Karpas-422 (cell line): ENCODE results near the gene POLD3. TPM values are rescaled to one million over a fixed set of nuclear protein-coding genes. Genes with fewer than 3 reads are reported as not detected.

Source experiments
- DNase-seq: peaks from one replicate; pipeline ENCODE4 v3.0.0-alpha.2; 2015
- H2AFZ ChIP-seq: fragments of 200-600 bp; sonication (generic); 2 replicates; pipeline ENCODE4 v1.6.1; 2014; ENCODE audit warnings: antibody characterized with exemption, low read length, mixed read lengths
- H3K27ac ChIP-seq: fragments of 200-600 bp; sonication (generic); 2 replicates; pipeline ENCODE4 v1.5.1; 2014; ENCODE audit warnings: mild to moderate bottlenecking, low read length, moderate library complexity
- H3K27me3 ChIP-seq: fragments of 200-600 bp; sonication (generic); 2 replicates; pipeline ENCODE4 v1.6.1; 2014; ENCODE audit warnings: low read length, mixed read lengths
- H3K36me3 ChIP-seq: fragments of 200-600 bp; sonication (generic); 2 replicates; pipeline ENCODE4 v1.6.1; 2014; ENCODE audit warnings: low read length, mixed read lengths; ENCODE audit not compliant: insufficient read depth
- H3K4me1 ChIP-seq: fragments of 200-600 bp; sonication (generic); 2 replicates; pipeline ENCODE4 v1.6.1; 2014; ENCODE audit warnings: mild to moderate bottlenecking, low read length, mixed read lengths
- H3K4me2 ChIP-seq: fragments of 200-600 bp; sonication (generic); 2 replicates; pipeline ENCODE4 v1.6.1; 2014; ENCODE audit warnings: low read length, low read depth, mild to moderate bottlenecking; ENCODE audit not compliant: poor library complexity, severe bottlenecking
- H3K4me3 ChIP-seq: fragments of 200-600 bp; sonication (generic); 2 replicates; pipeline ENCODE4 v1.5.1; 2014; ENCODE audit warnings: mild to moderate bottlenecking, antibody characterized with exemption, low read length, mixed read lengths
- H3K79me2 ChIP-seq: fragments of 200-600 bp; sonication (generic); 2 replicates; pipeline ENCODE4 v1.6.1; 2014; ENCODE audit warnings: mild to moderate bottlenecking, low read length, mixed read lengths
- H3K9ac ChIP-seq: fragments of 200-600 bp; sonication (generic); 2 replicates; pipeline ENCODE4 v1.6.0; 2014; ENCODE audit warnings: low read length
- H3K9me2 ChIP-seq: fragments of 200-600 bp; sonication (generic), shearing (Covaris generic); replicated peaks from 2 replicates; pipeline ENCODE4 v1.6.0; 2014; ENCODE audit warnings: mild to moderate bottlenecking, low read length, moderate library complexity; ENCODE audit not compliant: insufficient read depth
- H3K9me3 ChIP-seq: fragments of 300-700, 200-600 bp; sonication (generic); 2 replicates; pipeline ENCODE4 v1.6.1; 2014; ENCODE audit warnings: low read length, mixed read lengths
- H4K20me1 ChIP-seq: fragments of 200-600 bp; sonication (generic); 2 replicates; pipeline ENCODE4 v1.6.1; 2014; ENCODE audit warnings: mild to moderate bottlenecking, antibody characterized with exemption, low read length, low read depth; ENCODE audit not compliant: insufficient read depth
- total RNA-seq: library from RNA; depleted of rRNA; stranded (reverse); fragments of >200 nt; shearing (Covaris generic); gene quantifications from 2 replicates; pipeline ENCODE4 v1.2.3, GENCODE V29; 2014; ENCODE audit warnings: low replicate concordance

POLD3 gene
- total RNA-seq, 1 experiment from 2014 or later = 20.8 TPM

- no peak overlapping the region for H3K4me2 ChIP-seq
- DNase-seq = no peak
Observed at GRCh38 chr11:74662487-74663103, 70.2 kb downstream of the POLD3 start.

GRCh38 chr11:74663315-74663714 lies 70.9 kb downstream of the POLD3 start:
- Histone ChIP-seq H3K27me3 (no peaks in the 10 kb centered on the region), H3K36me3 (no peaks in the 10 kb centered on the region; the same call in 1 of the 2 replicates), H3K9me2 (no peaks in the 10 kb centered on the region), H3K4me3 (no peak overlapping the region), H3K79me2 (no peaks in the 10 kb centered on the region), H3K27ac (no peak overlapping the region), H2AFZ (no peak overlapping the region), H3K4me2 (no peak overlapping the region), H3K9ac (no peak overlapping the region), H3K9me3 (no peaks in the 10 kb centered on the region), H4K20me1 (no peaks in the 10 kb centered on the region), H3K4me1 (no peaks in the 10 kb centered on the region)
- DNase-seq = no peak

More at GRCh38 chr11:74662487-74663103, 70.2 kb downstream of the POLD3 start:
- H3K9me2 ChIP-seq = no peaks in the 10 kb centered on the region
- no peak overlapping the region for H3K27ac ChIP-seq
- no peaks in the 10 kb centered on the region for H4K20me1 ChIP-seq
- H3K27me3 ChIP-seq = no peaks in the 10 kb centered on the region
- no peak overlapping the region for H2AFZ ChIP-seq
- peaks cover 3% of the 10 kb centered on the region; the same call in 1 of the 2 replicates for H3K36me3 ChIP-seq
- H3K4me3 ChIP-seq = no peak overlapping the region
- H3K79me2 ChIP-seq = no peaks in the 10 kb centered on the region
- no peak overlapping the region for H3K9ac ChIP-seq
- H3K9me3 ChIP-seq = no peaks in the 10 kb centered on the region
- no peaks in the 10 kb centered on the region for H3K4me1 ChIP-seq

GRCh38 chr11:74669211-74670160 lies 77.1 kb downstream of the POLD3 start:
- no peak overlapping the region for H3K4me2 ChIP-seq
- no peaks in the 10 kb centered on the region for H3K9me3 ChIP-seq
- H3K4me1 ChIP-seq = no peaks in the 10 kb centered on the region
- no peaks in the 10 kb centered on the region for H3K79me2 ChIP-seq
- no peak overlapping the region for H3K9ac ChIP-seq
- no peaks in the 10 kb centered on the region for H4K20me1 ChIP-seq
- no peak overlapping the region for H3K4me3 ChIP-seq
- no peaks in the 10 kb centered on the region for H3K9me2 ChIP-seq
- no peaks in the 10 kb centered on the region for H3K27me3 ChIP-seq
- H3K27ac ChIP-seq = no peak overlapping the region
- no peak overlapping the region for H2AFZ ChIP-seq
- no peaks in the 10 kb centered on the region for H3K36me3 ChIP-seq
- no peak for DNase-seq

GRCh38 chr11:74670171-74670570 lies 77.8 kb downstream of the POLD3 start:
- Histone ChIP-seq H3K4me3 (no peak overlapping the region), H3K4me1 (no peaks in the 10 kb centered on the region), H3K27me3 (no peaks in the 10 kb centered on the region), H3K9ac (no peak overlapping the region), H4K20me1 (no peaks in the 10 kb centered on the region), H3K9me3 (no peaks in the 10 kb centered on the region), H3K9me2 (no peaks in the 10 kb centered on the region), H2AFZ (no peak overlapping the region), H3K36me3 (no peaks in the 10 kb centered on the region), H3K79me2 (no peaks in the 10 kb centered on the region), H3K27ac (no peak overlapping the region), H3K4me2 (no peak overlapping the region)
- DNase-seq = no peak

- H3K9me2 ChIP-seq = no peaks in the 10 kb centered on the region
- no peak overlapping the region for H3K4me2 ChIP-seq
- no peak overlapping the region for H3K4me3 ChIP-seq
- no peak overlapping the region for H2AFZ ChIP-seq
- no peaks in the 10 kb centered on the region for H3K27me3 ChIP-seq
- H3K9me3 ChIP-seq = no peaks in the 10 kb centered on the region
- no peak for DNase-seq
- no peaks in the 10 kb centered on the region for H3K36me3 ChIP-seq
- H3K4me1 ChIP-seq = no peaks in the 10 kb centered on the region
- H3K27ac ChIP-seq = no peak overlapping the region
- H3K9ac ChIP-seq = no peak overlapping the region
- no peaks in the 10 kb centered on the region for H4K20me1 ChIP-seq
- no peaks in the 10 kb centered on the region for H3K79me2 ChIP-seq
Observed at GRCh38 chr11:74671520-74672196, 79.3 kb downstream of the POLD3 start.

- H3K4me3 ChIP-seq = no peak overlapping the region
- no peak overlapping the region for H3K27ac ChIP-seq
- no peaks in the 10 kb centered on the region for H3K9me2 ChIP-seq
- no peaks in the 10 kb centered on the region for H3K27me3 ChIP-seq
- no peaks in the 10 kb centered on the region for H3K9me3 ChIP-seq
- H3K36me3 ChIP-seq = no peaks in the 10 kb centered on the region
- H3K79me2 ChIP-seq = no peaks in the 10 kb centered on the region
- H2AFZ ChIP-seq = no peak overlapping the region
- H4K20me1 ChIP-seq = no peaks in the 10 kb centered on the region
- H3K4me2 ChIP-seq = no peak overlapping the region
- no peak overlapping the region for H3K9ac ChIP-seq
- no peaks in the 10 kb centered on the region for H3K4me1 ChIP-seq
- DNase-seq = no peak
Observed at GRCh38 chr11:74672332-74672955, 80.1 kb downstream of the POLD3 start.

GRCh38 chr11:74672956-74673692 lies 80.7 kb downstream of the POLD3 start:
- no peaks in the 10 kb centered on the region for H3K9me3 ChIP-seq
- no peak overlapping the region for H3K4me2 ChIP-seq

More at GRCh38 chr11:74672956-74673692, 80.7 kb downstream of the POLD3 start:
- Histone ChIP-seq H3K79me2 (no peaks in the 10 kb centered on the region), H3K27me3 (no peaks in the 10 kb centered on the region), H3K27ac (no peak overlapping the region), H3K4me3 (no peak overlapping the region), H3K9ac (no peak overlapping the region), H3K9me2 (no peaks in the 10 kb centered on the region), H3K4me1 (no peaks in the 10 kb centered on the region), H2AFZ (no peak overlapping the region), H4K20me1 (no peaks in the 10 kb centered on the region), H3K36me3 (no peaks in the 10 kb centered on the region)
- DNase-seq = no peak
